HG03439 (cell line): Measurements from ENCODE around the gene LDLR.
"Not testable (repeated sequence)": the region's sequence is repeated elsewhere in the genome, so short reads cannot be mapped to it uniquely, and the experiment has no call there.

Source experiments
- ATAC-seq: cut with Tn5 transposase; IDR thresholded peaks from one replicate; pipeline ENCODE4 v1.9.1; 2021; ENCODE audit warnings: mild to moderate bottlenecking, moderate library complexity; ENCODE audit not compliant: unreplicated experiment

Gene LDLR

GRCh38 chr19:11103667-11104066, 14.4 kb downstream of the LDLR start:
- ATAC-seq, result not testable (repeated sequence)

GRCh38 chr19:11105014-11105636, 15.9 kb downstream of the LDLR start:
- ATAC-seq, result no peak

DNA sequence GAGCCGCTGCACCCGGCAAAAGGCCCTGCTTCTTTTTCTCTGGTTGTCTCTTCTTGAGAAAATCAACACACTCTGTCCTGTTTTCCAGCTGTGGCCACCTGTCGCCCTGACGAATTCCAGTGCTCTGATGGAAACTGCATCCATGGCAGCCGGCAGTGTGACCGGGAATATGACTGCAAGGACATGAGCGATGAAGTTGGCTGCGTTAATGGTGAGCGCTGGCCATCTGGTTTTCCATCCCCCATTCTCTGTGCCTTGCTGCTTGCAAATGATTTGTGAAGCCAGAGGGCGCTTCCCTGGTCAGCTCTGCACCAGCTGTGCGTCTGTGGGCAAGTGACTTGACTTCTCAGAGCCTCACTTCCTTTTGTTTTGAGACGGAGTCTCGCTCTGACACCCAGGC, 17.2 kb downstream of the LDLR start:
- no peak for ATAC-seq

DNA sequence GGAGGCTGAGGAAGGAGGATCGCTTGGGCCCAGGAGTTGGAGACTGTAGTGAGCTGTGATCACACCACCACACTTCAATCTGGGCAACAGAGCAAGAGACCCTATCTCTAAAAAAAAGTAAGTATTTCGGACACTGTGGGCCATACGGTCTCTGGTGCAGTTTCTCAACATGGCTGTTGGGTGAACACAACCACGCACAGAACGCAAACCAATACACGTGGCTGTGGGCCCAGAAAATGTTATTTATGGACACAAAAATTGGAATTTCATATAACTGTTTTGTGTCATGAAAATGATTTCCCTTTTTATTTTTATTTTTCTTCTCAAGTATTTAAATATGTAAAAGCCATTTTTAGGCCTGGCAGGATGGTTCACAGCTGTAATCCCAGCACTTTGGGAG, 19.5 kb downstream of the LDLR start:
- no peak for ATAC-seq

GRCh38 chr19:11111117-11111770, 22.0 kb downstream of the LDLR start:
- no peak for ATAC-seq

GRCh38 chr19:11111771-11112144, 22.5 kb downstream of the LDLR start:
- no peak for ATAC-seq

GRCh38 chr19:11113140-11113708, 24.0 kb downstream of the LDLR start:
- no peak for ATAC-seq

- ATAC-seq, result no peak
Observed at GRCh38 chr19:11115042-11115441, 25.8 kb downstream of the LDLR start.

- no peak for ATAC-seq
Observed at GRCh38 chr19:11115895-11116446, 26.7 kb downstream of the LDLR start.

DNA sequence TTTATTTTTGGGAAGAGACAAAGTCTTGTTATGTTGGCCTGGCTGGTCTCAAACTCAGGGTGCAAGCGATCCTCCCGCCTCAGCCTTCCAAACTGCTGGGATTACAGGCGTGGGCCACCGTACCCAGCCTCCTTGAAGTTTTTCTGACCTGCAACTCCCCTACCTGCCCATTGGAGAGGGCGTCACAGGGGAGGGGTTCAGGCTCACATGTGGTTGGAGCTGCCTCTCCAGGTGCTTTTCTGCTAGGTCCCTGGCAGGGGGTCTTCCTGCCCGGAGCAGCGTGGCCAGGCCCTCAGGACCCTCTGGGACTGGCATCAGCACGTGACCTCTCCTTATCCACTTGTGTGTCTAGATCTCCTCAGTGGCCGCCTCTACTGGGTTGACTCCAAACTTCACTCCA, 27.2 kb downstream of the LDLR start:
- no peak for ATAC-seq

- ATAC-seq, result not testable (repeated sequence)
Observed at GRCh38 chr19:11121963-11122362, 32.7 kb downstream of the LDLR start.

- no peak for ATAC-seq
Observed at GRCh38 chr19:11123114-11123513, 33.9 kb downstream of the LDLR start.

DNA sequence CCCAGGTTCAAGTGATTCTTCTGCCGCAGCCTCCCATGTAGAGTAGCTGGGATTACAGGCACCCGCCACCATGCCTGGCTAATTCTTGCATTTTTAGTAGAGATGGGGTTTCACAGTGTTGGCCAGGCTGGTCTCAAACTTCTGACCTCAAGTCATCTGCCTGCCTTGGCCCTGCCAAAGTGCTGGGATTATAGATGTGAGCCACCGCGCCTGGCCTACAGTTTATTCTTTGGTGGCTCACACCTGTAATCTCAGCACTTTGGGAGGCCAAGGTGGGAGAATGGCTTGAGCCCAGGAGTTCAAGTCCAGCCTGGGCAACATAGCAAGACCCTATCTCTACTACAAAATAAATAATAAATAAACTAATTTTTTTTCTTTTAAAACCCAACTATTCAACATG, 34.9 kb downstream of the LDLR start:
- ATAC-seq, result not testable (repeated sequence)

GRCh38 chr19:11125994-11126685, 36.9 kb downstream of the LDLR start:
- no peak for ATAC-seq

GRCh38 chr19:11127905-11128304, 38.6 kb downstream of the LDLR start:
- no peak for ATAC-seq

GRCh38 chr19:11130824-11131455, 41.7 kb downstream of the LDLR start:
- ATAC-seq, result no peak

- no peak for ATAC-seq
Observed at GRCh38 chr19:11131471-11131870, 42.2 kb downstream of the LDLR start.

GRCh38 chr19:11136400-11137101, 47.3 kb downstream of the LDLR start:
- ATAC-seq, result no peak

DNA sequence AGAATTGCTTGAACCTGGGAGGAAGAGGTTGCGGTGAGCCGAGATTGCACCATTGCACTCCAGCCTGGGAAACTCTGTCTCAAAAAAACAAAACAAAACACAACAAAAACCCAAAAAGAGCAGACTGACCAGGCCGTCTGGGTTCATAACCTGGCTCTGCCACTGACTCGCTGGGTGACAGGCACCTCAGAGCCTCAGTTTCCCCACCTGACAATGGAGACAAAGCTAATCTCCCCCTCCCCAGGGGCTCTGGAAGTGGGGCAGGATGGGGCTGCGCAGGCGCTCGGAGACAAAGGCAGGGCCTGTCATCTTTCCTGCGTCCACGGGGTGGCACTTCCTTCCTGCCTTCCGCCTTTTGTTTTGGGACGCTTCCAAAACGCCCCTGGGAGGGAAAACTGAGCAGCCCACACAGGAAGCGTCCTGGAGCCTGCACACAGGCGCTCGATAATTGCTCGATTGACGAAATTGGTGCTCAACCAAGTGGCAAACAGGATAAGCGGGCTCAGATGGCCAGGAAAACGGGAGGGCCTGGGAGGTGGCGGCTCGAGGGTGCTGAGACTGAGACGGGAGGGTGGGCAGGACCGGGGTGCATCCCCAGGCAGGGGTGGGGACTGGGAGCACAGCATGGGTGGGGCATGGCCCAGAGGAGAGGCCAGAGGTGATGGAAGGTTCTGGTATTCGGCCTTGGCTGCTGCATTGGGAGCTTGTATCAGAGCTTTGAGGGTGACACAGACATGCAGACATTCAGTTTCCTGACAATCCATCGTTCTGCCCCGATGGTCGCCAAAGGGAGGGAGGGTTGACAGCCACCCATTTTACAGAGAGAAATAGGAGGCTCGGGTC, 48.5 kb downstream of the LDLR start:
- ATAC-seq, result no peak
